HepG2 (cell line): ENCODE measurements around the gene PBX2. TPM values are rescaled to one million over a fixed set of nuclear protein-coding genes. Genes with fewer than 3 reads are reported as not detected.

Experiments
- CBX1 ChIP-seq: IDR thresholded peaks from one replicate; pipeline ENCODE4 v1.6.1; 2016; ENCODE audit warnings: antibody characterized with exemption, low read depth
- CCAR2 ChIP-seq: fragments of 200-400 bp; formaldehyde crosslinking; optimal IDR thresholded peaks from 2 replicates; pipeline ENCODE3; 2018; ENCODE audit warnings: low read depth, mild to moderate bottlenecking, low read length, moderate library complexity
- IRX3 ChIP-seq: sonication (generic); formaldehyde crosslinking; IDR thresholded peaks from 2 replicates; pipeline ENCODE4 v1.8.1; 2023; ENCODE audit warnings: mild to moderate bottlenecking, low read depth, missing genetic modification reagents, borderline replicate concordance
- LRRFIP1 ChIP-seq: sonication (generic); formaldehyde crosslinking; conservative IDR thresholded peaks from 2 replicates; pipeline ENCODE4 v1.4.0; 2020; ENCODE audit warnings: missing genetic modification reagents
- MAFF ChIP-seq: IDR thresholded peaks from 2 replicates; pipeline ENCODE4 v1.6.1; 2011; ENCODE audit warnings: low read depth, low read length, improper control_type of control experiment
- MTF1 ChIP-seq: sonication (generic); formaldehyde crosslinking; IDR thresholded peaks from 2 replicates; pipeline ENCODE4 v1.5.0; 2020; ENCODE audit warnings: missing genetic modification reagents
- RAD21 ChIP-seq: fragments of 450-650 bp; formaldehyde crosslinking; IDR thresholded peaks from 2 replicates; pipeline ENCODE4 v1.5.0; 2020; ENCODE audit warnings: mild to moderate bottlenecking
- SALL2 ChIP-seq: sonication (generic); formaldehyde crosslinking; IDR thresholded peaks from 2 replicates; pipeline ENCODE4 v1.8.1; 2023; ENCODE audit warnings: mild to moderate bottlenecking, missing genetic modification reagents, inconsistent platforms
- SOX6 ChIP-seq, 2 experiments: fragments of 450-650 bp in 1 of 2; sonication (generic) in 1 of 2; formaldehyde crosslinking in 1 of 2; IDR thresholded peaks; 2 replicates each; pipeline versions ENCODE4 v1.4.0 to v1.6.1; 2017 to 2020; ENCODE audit warnings: antibody characterized with exemption in 1 of 2, mild to moderate bottlenecking in 1 of 2, missing genetic modification reagents in 1 of 2
- SP4 ChIP-seq: sonication (generic); formaldehyde crosslinking; IDR thresholded peaks from 2 replicates; pipeline ENCODE4 v1.8.1; 2023; ENCODE audit warnings: mild to moderate bottlenecking, missing genetic modification reagents
- TBX3 ChIP-seq: fragments of 450-650 bp; IDR thresholded peaks from 2 replicates; pipeline ENCODE4 v1.6.1; 2017; ENCODE audit warnings: antibody characterized with exemption, mild to moderate bottlenecking, inconsistent platforms, borderline replicate concordance
- THYN1 ChIP-seq: sonication (generic); formaldehyde crosslinking; IDR thresholded peaks from 2 replicates; pipeline ENCODE4 v1.8.1; 2023; ENCODE audit warnings: low read depth, mild to moderate bottlenecking, moderate library complexity, missing genetic modification reagents, borderline replicate concordance
- ZFP37 ChIP-seq: sonication (generic); formaldehyde crosslinking; IDR thresholded peaks from 2 replicates; pipeline ENCODE4 v1.4.0; 2020; ENCODE audit warnings: missing genetic modification reagents, borderline replicate concordance
- ZNF225 ChIP-seq: sonication (generic); formaldehyde crosslinking; IDR thresholded peaks from 2 replicates; pipeline ENCODE4 v1.4.0; 2020; ENCODE audit warnings: mild to moderate bottlenecking, missing genetic modification reagents
- ZNF432 ChIP-seq: sonication (generic); formaldehyde crosslinking; IDR thresholded peaks from 2 replicates; pipeline ENCODE4 v1.5.0; 2020; ENCODE audit warnings: missing genetic modification reagents, mild to moderate bottlenecking, borderline replicate concordance
- ZNF546 ChIP-seq: sonication (generic); formaldehyde crosslinking; conservative IDR thresholded peaks from 2 replicates; pipeline ENCODE4 v1.8.1; 2023; ENCODE audit warnings: mild to moderate bottlenecking, missing genetic modification reagents
- ZNF782 ChIP-seq: sonication (generic); formaldehyde crosslinking; IDR thresholded peaks from 2 replicates; pipeline ENCODE4 v1.4.0; 2020; ENCODE audit warnings: missing genetic modification reagents, mild to moderate bottlenecking, borderline replicate concordance
- polyA plus RNA-seq, 8 experiments: library from polyadenylated mRNA; depleted of rRNA in 3 of 8; stranded (reverse) in 7 of 8; unstranded in 1 of 8; fragments of >200 nt; fragmentation: Illumina TruSeq in 4 of 8; extraction: Trizol in 4 of 8; gene quantifications; 2 replicates each; pipeline versions ENCODE4 v1.2.1 to v1.2.3, GENCODE V29; 2011 to 2016; ENCODE audit warnings: low read depth in 4 of 8, missing spikeins in 1 of 8, mixed read lengths in 1 of 8; ENCODE audit not compliant: insufficient read depth in 1 of 8
- total RNA-seq, 5 experiments: library from RNA; depleted of rRNA; stranded (reverse); fragments of >200 nt; fragmentation: Illumina TruSeq; extraction: Trizol; gene quantifications; 2 replicates each; pipeline ENCODE4 v1.2.3, GENCODE V29; 2016; ENCODE audit warnings: low read depth in 1 of 5
- TF ChIP-seq, protein P1 (sequence below): sonication (generic); formaldehyde crosslinking; IDR thresholded peaks from 2 replicates; pipeline ENCODE4 v1.8.1; 2023; ENCODE audit warnings: mild to moderate bottlenecking, moderate library complexity, missing genetic modification reagents
- TF ChIP-seq, protein P2 (sequence below): sonication (generic); formaldehyde crosslinking; IDR thresholded peaks from 2 replicates; pipeline ENCODE4 v1.4.0; 2020; ENCODE audit warnings: missing genetic modification reagents, borderline replicate concordance
- TF ChIP-seq, protein P3 (sequence below): sonication (generic); formaldehyde crosslinking; IDR thresholded peaks from 2 replicates; pipeline ENCODE4 v1.8.1; 2023; ENCODE audit warnings: mild to moderate bottlenecking, missing genetic modification reagents

Gene PBX2
- total and polyA plus RNA-seq, 2 of the 13 experiments (the other 11 are each of a cell fraction or from before 2014, with no cell fraction given): 42.3 to 77.8 TPM

- TF ChIP-seq LRRFIP1 (CRISPR knock-in tag) (no peak), IRX3 (CRISPR knock-in tag) (no peak), MTF1 (CRISPR knock-in tag) (no peak), ZNF782 (no peak), ZNF225 (CRISPR knock-in tag) (no peak), ZFP37 (0 out of 2 replicates have a peak, but pooled peaks have one; percentile 63), CCAR2 (no peak), RAD21 (no peak), SOX6 (IDR thresholded peaks at IDR 0.05) (no peak), SOX6 (CRISPR knock-in tag; IDR thresholded peaks at IDR 0.05) (no peak; the same call in 1 of the 2 replicates), SALL2 (CRISPR knock-in tag) (peak; percentile 89), ZNF546 (CRISPR knock-in tag) (0 out of 2 replicates have a peak, but pooled peaks have one; percentile 30), SP4 (peak; percentile 91), MAFF (peak; percentile 99), THYN1 (CRISPR knock-in tag) (no peak), ZNF432 (no peak), CBX1 (no peak), TBX3 (peak; percentile 41; the same call in 1 of the 2 replicates)
- TF ChIP-seq, protein P1, sequence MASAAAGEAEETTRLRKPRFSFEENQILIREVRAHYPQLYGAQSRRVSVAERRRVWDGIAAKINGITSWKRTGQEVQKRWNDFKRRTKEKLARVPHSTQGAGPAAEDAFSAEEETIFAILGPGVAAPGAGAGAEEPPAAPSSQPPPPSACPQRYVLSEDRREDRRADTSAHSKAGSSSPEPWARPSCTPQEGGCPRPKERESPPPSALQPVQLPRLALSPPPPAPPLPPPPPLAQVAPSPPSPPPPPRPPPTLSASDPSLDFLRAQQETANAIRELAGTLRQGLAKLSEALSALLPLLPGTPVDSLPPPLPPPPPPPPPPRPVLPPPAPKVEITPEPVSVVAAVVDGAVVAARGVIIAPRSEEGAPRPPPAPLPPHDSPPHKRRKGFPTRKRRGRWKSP (CRISPR knock-in tag): 0 out of 2 replicates have a peak, but pooled peaks have one; percentile 19
- TF ChIP-seq, protein P2, sequence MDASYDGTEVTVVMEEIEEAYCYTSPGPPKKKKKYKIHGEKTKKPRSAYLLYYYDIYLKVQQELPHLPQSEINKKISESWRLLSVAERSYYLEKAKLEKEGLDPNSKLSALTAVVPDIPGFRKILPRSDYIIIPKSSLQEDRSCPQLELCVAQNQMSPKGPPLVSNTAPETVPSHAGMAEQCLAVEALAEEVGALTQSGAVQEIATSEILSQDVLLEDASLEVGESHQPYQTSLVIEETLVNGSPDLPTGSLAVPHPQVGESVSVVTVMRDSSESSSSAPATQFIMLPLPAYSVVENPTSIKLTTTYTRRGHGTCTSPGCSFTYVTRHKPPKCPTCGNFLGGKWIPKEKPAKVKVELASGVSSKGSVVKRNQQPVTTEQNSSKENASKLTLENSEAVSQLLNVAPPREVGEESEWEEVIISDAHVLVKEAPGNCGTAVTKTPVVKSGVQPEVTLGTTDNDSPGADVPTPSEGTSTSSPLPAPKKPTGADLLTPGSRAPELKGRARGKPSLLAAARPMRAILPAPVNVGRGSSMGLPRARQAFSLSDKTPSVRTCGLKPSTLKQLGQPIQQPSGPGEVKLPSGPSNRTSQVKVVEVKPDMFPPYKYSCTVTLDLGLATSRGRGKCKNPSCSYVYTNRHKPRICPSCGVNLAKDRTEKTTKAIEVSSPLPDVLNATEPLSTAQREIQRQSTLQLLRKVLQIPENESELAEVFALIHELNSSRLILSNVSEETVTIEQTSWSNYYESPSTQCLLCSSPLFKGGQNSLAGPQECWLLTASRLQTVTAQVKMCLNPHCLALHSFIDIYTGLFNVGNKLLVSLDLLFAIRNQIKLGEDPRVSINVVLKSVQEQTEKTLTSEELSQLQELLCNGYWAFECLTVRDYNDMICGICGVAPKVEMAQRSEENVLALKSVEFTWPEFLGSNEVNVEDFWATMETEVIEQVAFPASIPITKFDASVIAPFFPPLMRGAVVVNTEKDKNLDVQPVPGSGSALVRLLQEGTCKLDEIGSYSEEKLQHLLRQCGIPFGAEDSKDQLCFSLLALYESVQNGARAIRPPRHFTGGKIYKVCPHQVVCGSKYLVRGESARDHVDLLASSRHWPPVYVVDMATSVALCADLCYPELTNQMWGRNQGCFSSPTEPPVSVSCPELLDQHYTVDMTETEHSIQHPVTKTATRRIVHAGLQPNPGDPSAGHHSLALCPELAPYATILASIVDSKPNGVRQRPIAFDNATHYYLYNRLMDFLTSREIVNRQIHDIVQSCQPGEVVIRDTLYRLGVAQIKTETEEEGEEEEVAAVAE (CRISPR knock-in tag): peak; percentile 35
- TF ChIP-seq, protein P3, sequence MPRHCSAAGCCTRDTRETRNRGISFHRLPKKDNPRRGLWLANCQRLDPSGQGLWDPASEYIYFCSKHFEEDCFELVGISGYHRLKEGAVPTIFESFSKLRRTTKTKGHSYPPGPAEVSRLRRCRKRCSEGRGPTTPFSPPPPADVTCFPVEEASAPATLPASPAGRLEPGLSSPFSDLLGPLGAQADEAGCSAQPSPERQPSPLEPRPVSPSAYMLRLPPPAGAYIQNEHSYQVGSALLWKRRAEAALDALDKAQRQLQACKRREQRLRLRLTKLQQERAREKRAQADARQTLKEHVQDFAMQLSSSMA: no peak
Measured at GRCh38 chr6:32177788-32178546, 12.0 kb downstream of the PBX2 start, which contains the start of gene RNF5 (continued).
